Panc1 (cell line): Measurements from ENCODE around the gene BRD9. TPM values are rescaled to one million over a fixed set of nuclear protein-coding genes. Genes with fewer than 3 reads are reported as not detected.

Experiments
- ATAC-seq: fragments of 200-7000 bp; cut with Tn5 transposase; 2 replicates; pipeline ENCODE4 v1.9.1; 2020; ENCODE audit warnings: mild to moderate bottlenecking, moderate library complexity
- BruUV-seq: library from RNA; stranded (reverse); fragments of 400-500 nt; replicated peaks from 2 replicates; lab custom pipeline; 2021; lab: Mats Ljungman, UMichigan
- CTCF ChIA-PET: fragments of 300-600 bp; sonication (Branson Sonifier 250); formaldehyde crosslinking; loops from one replicate; lab custom pipeline; 2022; ENCODE audit warnings: antibody characterized with exemption; lab: Charles Lee
- POLR2A ChIA-PET: fragments of 300-600 bp; sonication (Branson Sonifier 250); formaldehyde crosslinking; loops from one replicate; lab custom pipeline; 2022; ENCODE audit warnings: antibody characterized with exemption; lab: Charles Lee
- DNase-seq: peaks from one replicate; pipeline ENCODE4 v3.0.0-alpha.2; 2010; ENCODE audit warnings: low read depth, low spot score
- H3K27ac ChIP-seq: 2 replicates; pipeline ENCODE4 v1.5.1; 2011; ENCODE audit warnings: mild to moderate bottlenecking, low read length, inconsistent platforms
- H3K27me3 ChIP-seq: fragments of 200-500 bp; sonication (Bioruptor generic); 2 replicates; pipeline ENCODE4 v1.6.0; 2014; ENCODE audit warnings: low read length, inconsistent platforms; ENCODE audit not compliant: control insufficient read depth, insufficient read depth
- H3K36me3 ChIP-seq: fragments of 200-500 bp; sonication (Bioruptor generic); 2 replicates; pipeline ENCODE4 v1.5.1; 2014; ENCODE audit warnings: inconsistent platforms, mild to moderate bottlenecking, low read length, moderate library complexity; ENCODE audit not compliant: control insufficient read depth, insufficient read depth
- H3K4me1 ChIP-seq: 2 replicates; pipeline ENCODE4 v1.5.1; 2011; ENCODE audit warnings: inconsistent platforms, mild to moderate bottlenecking, low read length, moderate library complexity; ENCODE audit not compliant: control insufficient read depth, insufficient read depth
- H3K4me3 ChIP-seq, 2 experiments: 2 replicates each; pipeline ENCODE4 v1.5.1; 2011 to 2012; ENCODE audit warnings: low read depth in 2 of 2, low read length in 2 of 2, mild to moderate bottlenecking in 2 of 2, inconsistent platforms in 1 of 2, moderate library complexity in 1 of 2
- H3K9me3 ChIP-seq: fragments of 200-500 bp; sonication (Bioruptor generic); 2 replicates; pipeline ENCODE4 v1.5.1; 2014; ENCODE audit warnings: low read depth, mild to moderate bottlenecking, inconsistent platforms, low read length, moderate library complexity; ENCODE audit not compliant: control insufficient read depth, insufficient read depth
- POLR2AphosphoS5 ChIP-seq: IDR thresholded peaks from 2 replicates; pipeline ENCODE4 v1.6.1; 2012; ENCODE audit warnings: mild to moderate bottlenecking, low read depth, low read length, moderate library complexity
- SIN3A ChIP-seq: IDR thresholded peaks from 2 replicates; pipeline ENCODE4 v1.6.1; 2012; ENCODE audit warnings: low read depth, mild to moderate bottlenecking, low read length, moderate library complexity, borderline replicate concordance; ENCODE audit not compliant: insufficient read depth
- TCF7L2 ChIP-seq: IDR thresholded peaks from 2 replicates; pipeline ENCODE4 v1.6.1; 2011; ENCODE audit warnings: mild to moderate bottlenecking, low read depth, low read length, inconsistent platforms
- in situ Hi-C: cut with HindIII; loops from 2 replicates; pipeline ENCODE4 v1.10.0; 2016; ENCODE audit warnings: low sequenced_read_pairs, low pct_unique_long_range_greater_than_20kb
- intact Hi-C: fragments of 100-400 bp; cut with micrococcal nuclease; formaldehyde crosslinking; loops from one replicate; pipeline ENCODE4 v1.10.0; 2022; ENCODE audit not compliant: unreplicated experiment
- total RNA-seq: library from RNA; stranded (reverse); gene quantifications from one replicate; pipeline ENCODE4 v1.2.1, GENCODE V29; 2021; ENCODE audit not compliant: unreplicated experiment
- TF ChIP-seq, protein P1 (sequence below): fragments of 450-650 bp; IDR thresholded peaks from 2 replicates; pipeline ENCODE4 v1.5.1; 2017; ENCODE audit warnings: mild to moderate bottlenecking
- TF ChIP-seq, protein P2 (sequence below), 2 experiments: IDR thresholded peaks; 2 replicates each; pipeline ENCODE4 v1.6.1; 2011 to 2012; ENCODE audit warnings: low read depth in 2 of 2, control low read depth in 1 of 2, low read length in 1 of 2, mild to moderate bottlenecking in 1 of 2, moderate library complexity in 1 of 2; ENCODE audit not compliant: insufficient read depth in 1 of 2

Gene BRD9
- total RNA-seq, 1 experiment from 2014 or later: 64.3 TPM

GRCh38 chr5:903756-904096 is 11.1 kb upstream of the BRD9 start:
- ATAC-seq: no peak
- Histone ChIP-seq H3K4me3 (no peak overlapping the region), H3K4me1 (no peaks in the 10 kb centered on the region), H3K9me3 (no peaks in the 10 kb centered on the region), H3K27me3 (no peaks in the 10 kb centered on the region), H3K36me3 (peaks cover 23% of the 10 kb centered on the region), H3K27ac (no peak overlapping the region)
- in situ Hi-C loops (no loop called here), intact Hi-C loops (loop anchor here (5.0 kb wide), 1 partner anchor 231 kb away; no protein-coding TSS in a partner anchor)
- no peak for DNase-seq
- CTCF ChIA-PET: no interaction called here
- TF ChIP-seq SIN3A: no peak
- TF ChIP-seq, protein P1, sequence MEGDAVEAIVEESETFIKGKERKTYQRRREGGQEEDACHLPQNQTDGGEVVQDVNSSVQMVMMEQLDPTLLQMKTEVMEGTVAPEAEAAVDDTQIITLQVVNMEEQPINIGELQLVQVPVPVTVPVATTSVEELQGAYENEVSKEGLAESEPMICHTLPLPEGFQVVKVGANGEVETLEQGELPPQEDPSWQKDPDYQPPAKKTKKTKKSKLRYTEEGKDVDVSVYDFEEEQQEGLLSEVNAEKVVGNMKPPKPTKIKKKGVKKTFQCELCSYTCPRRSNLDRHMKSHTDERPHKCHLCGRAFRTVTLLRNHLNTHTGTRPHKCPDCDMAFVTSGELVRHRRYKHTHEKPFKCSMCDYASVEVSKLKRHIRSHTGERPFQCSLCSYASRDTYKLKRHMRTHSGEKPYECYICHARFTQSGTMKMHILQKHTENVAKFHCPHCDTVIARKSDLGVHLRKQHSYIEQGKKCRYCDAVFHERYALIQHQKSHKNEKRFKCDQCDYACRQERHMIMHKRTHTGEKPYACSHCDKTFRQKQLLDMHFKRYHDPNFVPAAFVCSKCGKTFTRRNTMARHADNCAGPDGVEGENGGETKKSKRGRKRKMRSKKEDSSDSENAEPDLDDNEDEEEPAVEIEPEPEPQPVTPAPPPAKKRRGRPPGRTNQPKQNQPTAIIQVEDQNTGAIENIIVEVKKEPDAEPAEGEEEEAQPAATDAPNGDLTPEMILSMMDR: no peak
- TF ChIP-seq, protein P2, sequence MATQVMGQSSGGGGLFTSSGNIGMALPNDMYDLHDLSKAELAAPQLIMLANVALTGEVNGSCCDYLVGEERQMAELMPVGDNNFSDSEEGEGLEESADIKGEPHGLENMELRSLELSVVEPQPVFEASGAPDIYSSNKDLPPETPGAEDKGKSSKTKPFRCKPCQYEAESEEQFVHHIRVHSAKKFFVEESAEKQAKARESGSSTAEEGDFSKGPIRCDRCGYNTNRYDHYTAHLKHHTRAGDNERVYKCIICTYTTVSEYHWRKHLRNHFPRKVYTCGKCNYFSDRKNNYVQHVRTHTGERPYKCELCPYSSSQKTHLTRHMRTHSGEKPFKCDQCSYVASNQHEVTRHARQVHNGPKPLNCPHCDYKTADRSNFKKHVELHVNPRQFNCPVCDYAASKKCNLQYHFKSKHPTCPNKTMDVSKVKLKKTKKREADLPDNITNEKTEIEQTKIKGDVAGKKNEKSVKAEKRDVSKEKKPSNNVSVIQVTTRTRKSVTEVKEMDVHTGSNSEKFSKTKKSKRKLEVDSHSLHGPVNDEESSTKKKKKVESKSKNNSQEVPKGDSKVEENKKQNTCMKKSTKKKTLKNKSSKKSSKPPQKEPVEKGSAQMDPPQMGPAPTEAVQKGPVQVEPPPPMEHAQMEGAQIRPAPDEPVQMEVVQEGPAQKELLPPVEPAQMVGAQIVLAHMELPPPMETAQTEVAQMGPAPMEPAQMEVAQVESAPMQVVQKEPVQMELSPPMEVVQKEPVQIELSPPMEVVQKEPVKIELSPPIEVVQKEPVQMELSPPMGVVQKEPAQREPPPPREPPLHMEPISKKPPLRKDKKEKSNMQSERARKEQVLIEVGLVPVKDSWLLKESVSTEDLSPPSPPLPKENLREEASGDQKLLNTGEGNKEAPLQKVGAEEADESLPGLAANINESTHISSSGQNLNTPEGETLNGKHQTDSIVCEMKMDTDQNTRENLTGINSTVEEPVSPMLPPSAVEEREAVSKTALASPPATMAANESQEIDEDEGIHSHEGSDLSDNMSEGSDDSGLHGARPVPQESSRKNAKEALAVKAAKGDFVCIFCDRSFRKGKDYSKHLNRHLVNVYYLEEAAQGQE (IDR thresholded peaks at IDR 0.05; ENCODE audit: insufficient read depth in 1 of 2, low read depth in 2 of 2, low read length in 1 of 2): no peak
- no peak for TF ChIP-seq POLR2AphosphoS5
- TF ChIP-seq TCF7L2: no peak
- BruUV-seq: no TSS peak
- POLR2A ChIA-PET: no interaction called here

DNA sequence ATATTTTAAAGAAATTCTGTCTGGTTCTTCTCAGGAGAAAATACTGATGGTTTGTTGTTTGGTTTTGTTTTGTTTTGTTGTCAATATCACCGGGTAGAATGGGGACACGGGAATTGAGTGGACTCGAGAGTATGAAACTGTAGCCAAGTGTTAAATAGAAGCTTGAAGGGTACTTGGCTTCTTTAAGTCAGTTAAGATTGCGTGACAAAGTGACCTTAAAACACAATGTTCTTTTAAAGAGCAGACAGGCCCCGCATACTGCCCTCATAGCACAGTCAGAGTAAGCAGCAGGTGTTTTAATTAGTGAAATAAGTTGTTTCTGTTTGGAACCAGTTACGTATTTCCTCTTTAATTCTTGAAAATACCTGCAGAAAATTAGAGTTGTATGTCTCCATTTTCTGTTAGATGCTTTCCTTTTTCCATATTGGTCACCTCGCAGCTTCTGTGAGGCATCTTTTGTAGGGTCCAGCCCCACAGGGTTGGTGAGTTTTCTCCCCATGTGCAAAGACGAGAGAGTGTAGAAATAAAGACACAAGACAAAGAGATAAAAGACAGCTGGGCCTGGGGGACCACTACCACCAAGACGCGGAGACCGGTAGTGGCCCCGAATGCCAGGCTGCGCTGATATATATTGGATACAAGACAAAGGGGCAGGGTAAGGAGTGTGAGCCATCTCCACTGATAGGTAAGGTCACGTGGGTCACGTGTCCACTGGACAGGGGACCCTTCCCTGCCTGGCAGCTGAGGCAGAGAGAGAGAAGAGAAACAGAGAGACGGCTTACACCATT is 9.7 kb upstream of the BRD9 start:
- Histone ChIP-seq H3K27ac (no peak overlapping the region), H3K36me3 (peaks cover 23% of the 10 kb centered on the region), H3K27me3 (no peaks in the 10 kb centered on the region), H3K4me3 (no peak overlapping the region), H3K4me1 (no peaks in the 10 kb centered on the region), H3K9me3 (no peaks in the 10 kb centered on the region)
- DNase-seq: no peak
- POLR2A ChIA-PET: no interaction called here
- ATAC-seq: no peak
- TF ChIP-seq, protein P1: no peak
- TF ChIP-seq, protein P2 (IDR thresholded peaks at IDR 0.05; ENCODE audit: insufficient read depth in 1 of 2, low read depth in 2 of 2, low read length in 1 of 2): no peak
- no peak for TF ChIP-seq SIN3A
- no peak for TF ChIP-seq TCF7L2
- TF ChIP-seq POLR2AphosphoS5: no peak
- in situ Hi-C loops: no loop called here
- intact Hi-C loops: loop anchor here (5.0 kb wide), 1 partner anchor 230 kb away; no protein-coding TSS in a partner anchor
- CTCF ChIA-PET: no interaction called here
- no TSS peak for BruUV-seq
